ENCODE measurements around the gene RPP30. TPM values are rescaled to one million over a fixed set of nuclear protein-coding genes. Genes with fewer than 3 reads are reported as not detected.
A peak's percentile ranks its signal among the peaks of the same experiment; 100 is the strongest.
"Not testable (repeated sequence)": the region's sequence is repeated elsewhere in the genome, so short reads cannot be mapped to it uniquely, and the experiment has no call there.

The RPP30 gene
- total and polyA plus RNA-seq, 2 donors from 2014 or later, result 26.5 to 42.9 TPM

- H3K27me3 ChIP-seq (ENCODE audit: control insufficient read depth, insufficient read depth, low read length), result no peaks in the 10 kb centered on the region
- no peaks in the 10 kb centered on the region for H3K4me1 ChIP-seq (ENCODE audit: control insufficient read depth in 2 of 3, insufficient read depth in 2 of 3, low read depth in 1 of 3, low read length in 3 of 3)
- no peak overlapping the region for H3K9ac ChIP-seq (ENCODE audit: low read length in 3 of 3)
- no peak overlapping the region for H3K4me3 ChIP-seq (ENCODE audit: low read length in 3 of 3)
- H3K36me3 ChIP-seq (ENCODE audit: control insufficient read depth in 2 of 3, insufficient read depth in 3 of 3, low read length in 3 of 3), result peaks cover 4 to 20% (median 18%) of the 10 kb centered on the region in 3 donors
- TF ChIP-seq CTCF (IDR thresholded peaks at IDR 0.05; ENCODE audit: borderline replicate concordance, extremely low read depth, insufficient read depth), result no peak
- H3K27ac ChIP-seq (ENCODE audit: low read depth in 2 of 2, low read length in 2 of 2), result no peak overlapping the region
- FAIRE-seq (no peak), DNase-seq (no peak)
- no peaks in the 10 kb centered on the region for H3K9me3 ChIP-seq (ENCODE audit: control insufficient read depth in 2 of 3, insufficient read depth in 1 of 3, low read length in 3 of 3)
- intact Hi-C loops (cut with DNase I), result no loop called here
Measured at GRCh38 chr10:90879062-90879461, 7.3 kb downstream of the RPP30 start.

GRCh38 chr10:90880059-90880719, 8.4 kb downstream of the RPP30 start:
- peak; percentile 46 for TF ChIP-seq CTCF (IDR thresholded peaks at IDR 0.05; ENCODE audit: borderline replicate concordance, extremely low read depth, insufficient read depth)
- H3K9ac ChIP-seq (ENCODE audit: low read length in 3 of 3); H3K27me3 ChIP-seq (ENCODE audit: control insufficient read depth, insufficient read depth, low read length); H3K9me3 ChIP-seq (ENCODE audit: control insufficient read depth in 2 of 3, insufficient read depth in 1 of 3, low read length in 3 of 3); H3K4me1 ChIP-seq (ENCODE audit: control insufficient read depth in 2 of 3, insufficient read depth in 2 of 3, low read depth in 1 of 3, low read length in 3 of 3); H3K4me3 ChIP-seq (ENCODE audit: low read length in 3 of 3); H3K27ac ChIP-seq (ENCODE audit: low read depth in 2 of 2, low read length in 2 of 2); intact Hi-C loops (cut with DNase I): not testable (repeated sequence)
- H3K36me3 ChIP-seq (ENCODE audit: control insufficient read depth in 2 of 3, insufficient read depth in 3 of 3, low read length in 3 of 3), result peaks cover 4 to 20% (median 18%) of the 10 kb centered on the region in 3 donors
- DNase-seq, result peak in 1 of 5 donors; percentile 52
- FAIRE-seq, result peak; percentile 93

GRCh38 chr10:90884431-90884830, 12.7 kb downstream of the RPP30 start:
- Histone ChIP-seq H3K4me1 (ENCODE audit: control insufficient read depth in 2 of 3, insufficient read depth in 2 of 3, low read depth in 1 of 3, low read length in 3 of 3) (no peaks in the 10 kb centered on the region), H3K27ac (ENCODE audit: low read depth in 2 of 2, low read length in 2 of 2) (no peak overlapping the region), H3K9ac (ENCODE audit: low read length in 3 of 3) (no peak overlapping the region), H3K9me3 (ENCODE audit: control insufficient read depth in 2 of 3, insufficient read depth in 1 of 3, low read length in 3 of 3) (no peaks in the 10 kb centered on the region), H3K4me3 (ENCODE audit: low read length in 3 of 3) (no peak overlapping the region), H3K27me3 (ENCODE audit: control insufficient read depth, insufficient read depth, low read length) (no peaks in the 10 kb centered on the region), H3K36me3 (ENCODE audit: control insufficient read depth in 2 of 3, insufficient read depth in 3 of 3, low read length in 3 of 3) (peaks cover 0 to 22% (median 10%) of the 10 kb centered on the region in 3 donors)
- FAIRE-seq (no peak), DNase-seq (no peak)
- intact Hi-C loops (cut with DNase I), result no loop called here
- TF ChIP-seq CTCF (IDR thresholded peaks at IDR 0.05; ENCODE audit: borderline replicate concordance, extremely low read depth, insufficient read depth), result no peak
